22Rv1 (cell line): ENCODE measurements around the gene PSD2.

ENCODE experiments used
- H3K27ac ChIP-seq: fragments of 450-650 bp; 2 replicates; pipeline ENCODE4 v1.5.1; 2017
- CTCF ChIP-seq: fragments of 450-650 bp; IDR thresholded peaks from 2 replicates; pipeline ENCODE4 v1.5.1; 2017; ENCODE audit warnings: mild to moderate bottlenecking
- ZFX ChIP-seq: fragments of 450-650 bp; IDR thresholded peaks from 2 replicates; pipeline ENCODE4 v1.6.1; 2017; ENCODE audit warnings: antibody characterized with exemption, borderline replicate concordance

Gene PSD2

GRCh38 chr5:139885172-139885856 is 89.7 kb downstream of the PSD2 start:
- no peak for TF ChIP-seq CTCF
- no peak for TF ChIP-seq ZFX
- no peak overlapping the region for H3K27ac ChIP-seq

GRCh38 chr5:139885857-139886208 is 90.2 kb downstream of the PSD2 start:
- no peak overlapping the region for H3K27ac ChIP-seq
- TF ChIP-seq ZFX (no peak), CTCF (no peak)

GRCh38 chr5:139886213-139886612 is 90.6 kb downstream of the PSD2 start:
- no peak overlapping the region for H3K27ac ChIP-seq

GRCh38 chr5:139888370-139888769 is 92.8 kb downstream of the PSD2 start:
- no peak for TF ChIP-seq ZFX
- H3K27ac ChIP-seq = no peak overlapping the region

More at GRCh38 chr5:139886213-139886612, 90.6 kb downstream of the PSD2 start:
- TF ChIP-seq ZFX (no peak), CTCF (no peak)

- H3K27ac ChIP-seq = no peak overlapping the region
- TF ChIP-seq ZFX (no peak), CTCF (no peak)
Measured at GRCh38 chr5:139889410-139889809, 93.8 kb downstream of the PSD2 start.

GRCh38 chr5:139893873-139894272 is 98.3 kb downstream of the PSD2 start:
- TF ChIP-seq CTCF = no peak
- no peak for TF ChIP-seq ZFX
- no peak overlapping the region for H3K27ac ChIP-seq
